HG03280 (cell line): ENCODE data around the gene ATP10B.

Experiments used
- ATAC-seq: cut with Tn5 transposase; IDR thresholded peaks from one replicate; pipeline ENCODE4 v1.9.1; 2021; ENCODE audit warnings: mild to moderate bottlenecking, moderate library complexity; ENCODE audit not compliant: unreplicated experiment

The ATP10B gene

DNA sequence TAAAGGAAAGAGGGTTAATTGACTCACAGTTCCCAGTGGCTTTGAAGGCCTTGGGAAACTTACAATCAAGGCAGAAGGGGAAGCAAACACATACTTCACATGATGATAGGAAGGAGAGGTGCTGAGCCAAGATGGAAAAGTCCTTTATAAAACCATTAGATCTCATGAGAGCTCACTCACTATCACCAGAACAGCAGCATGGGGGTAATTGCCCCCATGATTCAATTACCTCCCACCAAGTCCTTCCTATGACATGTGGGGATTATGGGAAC, 330.7 kb downstream of the ATP10B start:
- no peak for ATAC-seq

DNA sequence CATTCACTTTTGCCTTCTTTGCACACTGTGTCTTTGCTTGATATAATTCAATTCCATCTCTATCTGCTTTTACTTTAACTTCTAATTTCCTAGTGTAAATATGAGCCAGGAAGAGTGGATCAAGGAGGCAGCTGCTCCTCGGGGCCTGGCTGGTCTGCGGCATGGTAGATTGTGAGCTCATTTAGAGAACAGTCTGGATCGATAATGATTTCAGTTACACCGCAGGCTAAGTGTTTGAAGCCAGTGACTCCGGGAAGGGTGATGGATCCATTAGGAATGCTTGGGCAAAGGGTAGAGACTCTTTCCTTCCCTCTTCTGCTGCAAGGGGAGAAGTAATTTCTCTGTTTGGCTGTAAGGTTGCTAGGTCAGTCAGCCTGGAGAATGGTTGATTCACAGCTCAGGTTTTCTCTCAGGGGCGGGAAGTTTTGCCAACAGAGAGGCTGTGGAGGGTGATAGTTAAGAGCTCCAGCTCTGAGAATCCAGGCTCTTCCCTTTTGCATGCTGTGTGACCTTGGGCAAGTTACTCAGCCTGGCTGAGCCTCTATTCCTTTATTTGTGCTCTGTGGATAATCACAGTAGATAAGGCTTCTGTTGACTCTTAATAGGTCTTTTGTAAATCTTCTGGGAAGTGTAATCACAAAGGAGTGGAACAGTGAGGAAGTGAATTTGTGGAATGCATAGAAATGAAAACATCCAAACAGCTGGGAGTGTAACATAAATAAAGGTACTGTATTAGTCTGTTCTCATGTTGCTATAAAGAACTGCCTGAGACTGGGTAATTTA, 331.2 kb downstream of the ATP10B start:
- no peak for ATAC-seq

DNA sequence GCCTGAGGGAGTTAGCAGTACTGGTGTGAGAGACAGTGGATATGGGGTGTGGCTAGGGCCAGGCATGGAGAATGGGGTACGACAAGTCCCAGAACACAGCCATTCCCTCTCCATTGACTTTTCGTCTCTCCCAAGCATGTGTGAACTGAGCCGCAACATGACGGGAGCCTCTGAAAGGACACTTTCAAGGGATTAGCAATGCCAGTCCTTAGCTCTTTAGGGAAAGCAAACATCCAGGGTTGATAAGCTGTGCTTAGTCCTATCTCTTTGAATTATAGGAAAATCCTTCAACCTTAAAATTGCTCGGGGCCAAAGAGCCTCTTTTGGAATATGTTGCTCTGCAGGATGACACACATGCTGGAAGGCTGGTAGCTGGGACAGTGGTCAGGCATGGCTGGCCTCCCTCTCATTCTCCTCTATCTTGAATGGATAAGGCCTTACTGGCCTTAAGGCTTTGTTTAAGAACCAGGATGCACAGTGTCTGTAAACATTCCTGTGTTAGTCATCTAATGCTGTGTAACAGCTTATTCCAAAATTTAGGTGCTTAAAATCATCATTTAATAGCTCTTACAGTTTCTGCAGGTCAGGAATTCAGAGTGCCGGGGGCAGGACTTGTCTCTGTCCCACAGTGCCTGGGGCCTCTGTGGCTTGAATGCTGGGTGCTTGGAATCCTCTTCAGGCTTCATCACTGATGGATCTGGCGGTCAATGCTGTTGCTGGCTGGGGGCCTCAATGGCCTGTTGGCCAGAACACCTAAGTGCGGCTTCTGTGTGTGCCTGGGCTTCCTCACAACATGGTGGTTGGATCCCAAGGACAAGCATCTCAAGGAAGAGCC, 335.1 kb downstream of the ATP10B start:
- no peak for ATAC-seq

DNA sequence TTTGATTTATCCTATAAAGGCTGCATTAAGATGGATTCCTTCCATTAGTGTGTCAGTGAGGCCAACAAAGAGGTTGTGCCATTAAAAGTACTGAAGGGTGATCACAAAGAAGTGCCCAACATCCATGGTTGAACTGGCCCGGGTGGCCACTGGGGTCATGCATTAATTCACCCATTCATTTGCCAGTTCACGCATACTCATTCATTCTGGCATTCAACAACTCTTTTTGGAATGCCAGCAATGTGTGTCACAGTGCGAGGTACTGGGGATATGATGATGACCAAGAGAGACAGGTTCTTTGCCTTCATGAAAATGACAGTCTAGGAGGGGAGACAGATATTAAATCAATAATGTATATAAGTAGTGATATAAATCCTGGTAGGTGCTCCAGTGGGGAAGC, 337.1 kb downstream of the ATP10B start:
- ATAC-seq = no peak

DNA sequence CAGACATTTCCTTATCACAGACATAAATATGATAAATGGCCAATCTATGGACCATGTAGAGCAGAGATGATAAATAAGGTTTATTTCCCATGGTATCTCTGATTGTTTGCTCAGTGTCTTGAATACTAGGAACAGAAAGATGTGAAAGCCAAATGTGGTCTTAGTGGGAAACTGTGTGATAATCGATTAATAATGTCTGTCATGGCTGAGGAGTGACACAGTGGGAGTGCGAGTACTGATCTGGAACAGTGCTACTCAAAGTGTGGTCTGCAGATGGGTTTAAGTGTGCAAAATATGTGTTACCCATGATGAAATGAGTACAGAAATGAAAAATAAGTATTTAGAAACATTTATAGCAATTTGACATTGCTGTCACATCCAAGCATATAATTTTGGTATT, 337.8 kb downstream of the ATP10B start:
- no peak for ATAC-seq

DNA sequence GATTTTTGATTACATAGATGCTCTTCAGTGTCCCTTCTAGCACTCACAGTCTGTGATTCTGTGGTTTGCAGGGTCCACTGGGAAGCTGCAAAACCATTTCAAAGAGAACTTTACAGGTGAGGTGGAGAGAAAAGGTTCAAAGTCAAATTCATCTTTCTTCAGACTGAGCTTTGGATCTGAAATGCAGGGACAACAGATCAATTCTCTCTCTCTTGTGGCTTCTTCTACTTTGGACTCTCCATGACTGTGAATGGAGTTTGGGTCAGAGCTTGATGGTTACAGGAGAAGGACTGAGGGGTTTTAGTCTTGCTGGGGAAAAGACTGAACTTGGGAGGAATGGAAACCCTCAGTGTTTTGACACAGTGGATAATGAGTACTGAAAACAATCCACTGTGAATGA, 338.5 kb downstream of the ATP10B start:
- ATAC-seq = no peak
